PC-9 (cell line): Measurements from ENCODE around the gene TYROBP. TPM values are rescaled to one million over a fixed set of nuclear protein-coding genes. Genes with fewer than 3 reads are reported as not detected.
A peak's percentile ranks its signal among the peaks of the same experiment; 100 is the strongest.
"Not testable (repeated sequence)": the region's sequence is repeated elsewhere in the genome, so short reads cannot be mapped to it uniquely, and the experiment has no call there.

ENCODE experiments used
- Bru-seq: library from RNA; stranded (reverse); fragments of 400-500 nt; gene quantifications from one replicate; lab custom pipeline; 2021; lab: Mats Ljungman, UMichigan
- BruChase-seq, 2 experiments: library from RNA; stranded (reverse); fragments of 400-500 nt; gene quantifications; one replicate each; lab custom pipeline; 2021; lab: Mats Ljungman, UMichigan
- BruUV-seq: library from RNA; stranded (reverse); fragments of 400-500 nt; replicated peaks from 2 replicates; lab custom pipeline; 2021; lab: Mats Ljungman, UMichigan
- CTCF ChIA-PET: fragments of 300-600 bp; sonication (Branson Sonifier 250); formaldehyde crosslinking; loops from one replicate; lab custom pipeline; 2022; ENCODE audit warnings: antibody characterized with exemption; lab: Charles Lee
- POLR2A ChIA-PET: fragments of 300-600 bp; sonication (Branson Sonifier 250); formaldehyde crosslinking; loops from one replicate; lab custom pipeline; 2022; ENCODE audit warnings: antibody characterized with exemption; ENCODE audit not compliant: unreplicated experiment; lab: Charles Lee
- DNase-seq, 2 experiments: peaks; one replicate each; pipeline versions ENCODE4 v3.0.0 to v3.0.0-alpha.2; 2015 to 2022; ENCODE audit warnings: mixed read lengths in 1 of 2
- H2AFZ ChIP-seq: fragments of 200-600 bp; sonication (generic); 2 replicates; pipeline ENCODE4 v1.8.1; 2017; ENCODE audit warnings: antibody characterized with exemption
- H3F3A ChIP-seq: fragments of 200-600 bp; sonication (generic); 2 replicates; pipeline ENCODE4 v1.8.1; 2017; ENCODE audit warnings: antibody characterized with exemption, mild to moderate bottlenecking, low read depth; ENCODE audit not compliant: insufficient read depth
- H3K27ac ChIP-seq: fragments of 200-600 bp; sonication (generic); 2 replicates; pipeline ENCODE4 v1.6.1; 2016; ENCODE audit warnings: mixed run types
- H3K27me3 ChIP-seq: fragments of 200-600 bp; sonication (generic); 2 replicates; pipeline ENCODE4 v1.6.1; 2016; ENCODE audit warnings: low read depth, mixed run types; ENCODE audit not compliant: insufficient read depth
- H3K36me3 ChIP-seq: fragments of 200-600 bp; sonication (generic); 2 replicates; pipeline ENCODE4 v1.6.1; 2016; ENCODE audit warnings: low read depth, mixed run types
- H3K4me1 ChIP-seq: fragments of 200-600 bp; sonication (generic); replicated peaks from 2 replicates; pipeline ENCODE4 v1.6.1; 2016; ENCODE audit warnings: mixed run types; ENCODE audit not compliant: insufficient read depth
- H3K4me2 ChIP-seq: fragments of 200-600 bp; sonication (generic); 2 replicates; pipeline ENCODE4 v1.6.1; 2017; ENCODE audit warnings: mixed run types
- H3K4me3 ChIP-seq: fragments of 200-600 bp; sonication (generic); 2 replicates; pipeline ENCODE4 v1.6.1; 2016; ENCODE audit warnings: mixed run types
- H3K79me2 ChIP-seq: fragments of 200-600 bp; sonication (generic); 2 replicates; pipeline ENCODE4 v1.6.1; 2017; ENCODE audit warnings: low read depth, mixed run types
- H3K9me2 ChIP-seq: fragments of 200-600 bp; sonication (generic); 2 replicates; pipeline ENCODE4 v1.8.1; 2017; ENCODE audit warnings: mild to moderate bottlenecking; ENCODE audit not compliant: insufficient read depth
- H3K9me3 ChIP-seq: fragments of 200-600 bp; sonication (generic); 2 replicates; pipeline ENCODE4 v1.8.1; 2016; ENCODE audit warnings: low read depth; ENCODE audit not compliant: insufficient read depth
- H4K20me1 ChIP-seq: fragments of 200-600 bp; sonication (generic); 2 replicates; pipeline ENCODE4 v1.8.1; 2017; ENCODE audit not compliant: insufficient read depth
- CTCF ChIP-seq: fragments of 200-600 bp; sonication (generic); conservative IDR thresholded peaks from 2 replicates; pipeline ENCODE4 v1.6.1; 2017; ENCODE audit warnings: mixed run types, antibody characterized with exemption, mild to moderate bottlenecking, moderate library complexity
- EZH2 ChIP-seq: fragments of 200-600 bp; sonication (generic); IDR thresholded peaks from 2 replicates; pipeline ENCODE4 v1.8.0; 2017; ENCODE audit warnings: antibody characterized with exemption, low read depth
- intact Hi-C: fragments of 100-400 bp; cut with micrococcal nuclease; formaldehyde crosslinking; loops from one replicate; pipeline ENCODE4 v1.10.0; 2022; ENCODE audit not compliant: unreplicated experiment
- long read RNA-seq: library from polyadenylated mRNA; stranded (forward); transcript quantifications from one replicate; pipeline ENCODE4 v2.0.0, GENCODE V29; 2022
- total RNA-seq: library from RNA; stranded (reverse); gene quantifications from 2 replicates; pipeline ENCODE4 v1.2.3, GENCODE V29; 2021

Gene TYROBP
- not detected in 2 replicates for total RNA-seq
- not detected for Bru-seq, nascent RNA
- BruChase-seq, experiment 1, labeled RNA remaining after a 2-hour chase = percentile 0 among the genes with signal in this experiment
- BruChase-seq, experiment 2, labeled RNA remaining after a 6-hour chase = not detected
- long read RNA-seq = 0 reads

- H4K20me1 ChIP-seq = no peaks in the 10 kb centered on the region
- CTCF ChIA-PET = no interaction called here
These were observed at the start of gene TYROBP for GRCh38 chr19:35908010-35908441. Gene TYROBP, minus strand, starts transcription at chr19:35908295. Its CDS starts 67 bp downstream, at chr19:35908228.

GRCh38 chr19:35957411-35957810, 49.3 kb upstream of the TYROBP start:
- H2AFZ ChIP-seq, H3K4me2 ChIP-seq, H3F3A ChIP-seq, H3K4me3 ChIP-seq, H3K27ac ChIP-seq, BruUV-seq, H4K20me1 ChIP-seq, H3K4me1 ChIP-seq, H3K9me3 ChIP-seq, POLR2A ChIA-PET, H3K79me2 ChIP-seq, H3K9me2 ChIP-seq, intact Hi-C loops, H3K36me3 ChIP-seq, CTCF ChIA-PET, DNase-seq: not testable (repeated sequence)
- peaks cover 33% of the 10 kb centered on the region for H3K27me3 ChIP-seq

More at GRCh38 chr19:35908010-35908441, at the start of gene TYROBP:
- DNase-seq = no peak
- Histone ChIP-seq H3F3A (peaks cover 8% of the 10 kb centered on the region), H3K27ac (no peak within 1 kb of the TSS), H3K79me2 (no peaks in the 10 kb centered on the region), H3K9me2 (no peaks in the 10 kb centered on the region), H3K27me3 (no peaks in the 10 kb centered on the region), H3K4me3 (no peak within 1 kb of the TSS), H3K36me3 (no peaks in the 10 kb centered on the region), H3K9me3 (no peaks in the 10 kb centered on the region), H3K4me1 (no peaks in the 10 kb centered on the region), H3K4me2 (no peak within 1 kb of the TSS), H2AFZ (no peak within 1 kb of the TSS)
- no peak for TF ChIP-seq CTCF
- no peak for TF ChIP-seq EZH2
- no TSS peak for BruUV-seq
- intact Hi-C loops = loop anchor here (10.0 kb wide), 1 partner anchor 163 kb away; the partner anchor contains the start of genes IGFLR1, LIN37, PSENEN and U2AF1L4
- POLR2A ChIA-PET = no interaction called here

GRCh38 chr19:35955881-35956634, 48.0 kb upstream of the TYROBP start:
- Histone ChIP-seq H3K27me3 (peaks cover 34% of the 10 kb centered on the region), H3K36me3 (no peaks in the 10 kb centered on the region), H4K20me1 (no peaks in the 10 kb centered on the region), H3K4me2 (no peak overlapping the region), H3K79me2 (no peaks in the 10 kb centered on the region), H3K9me3 (no peaks in the 10 kb centered on the region; the same call in 1 of the 2 replicates), H3K4me1 (no peaks in the 10 kb centered on the region), H3K27ac (no peak overlapping the region), H3K9me2 (no peaks in the 10 kb centered on the region), H2AFZ (no peak overlapping the region), H3F3A (no peaks in the 10 kb centered on the region), H3K4me3 (no peak overlapping the region)
- POLR2A ChIA-PET = no interaction called here
- no TSS peak for BruUV-seq
- no peak for TF ChIP-seq EZH2
- no peak for TF ChIP-seq CTCF
- no peak for DNase-seq
- intact Hi-C loops = no loop called here
- CTCF ChIA-PET = no interaction called here
